ENCODE data around the gene ZMIZ2. TPM values are rescaled to one million over a fixed set of nuclear protein-coding genes. Genes with fewer than 3 reads are reported as not detected.
"Not testable (repeated sequence)": the region's sequence is repeated elsewhere in the genome, so short reads cannot be mapped to it uniquely, and the experiment has no call there.

Gene ZMIZ2
- total RNA-seq, 1 donor from 2014 or later, result 76.8 TPM

- FAIRE-seq (peak; percentile 65), DNase-seq (ENCODE audit: low read depth) (peak; percentile 83)
- Mint-ChIP-seq H3K27me3 (ENCODE audit: low read depth, unreplicated experiment) (no peaks in the 10 kb centered on the region), H3K27ac (ENCODE audit: unreplicated experiment) (peak overlapping the region; percentile 96), H3K9me3 (ENCODE audit: unreplicated experiment) (peaks cover 4% of the 10 kb centered on the region), H3K4me1 (ENCODE audit: low read depth, unreplicated experiment) (peaks cover 14% of the 10 kb centered on the region), H3K36me3 (ENCODE audit: low read depth, unreplicated experiment) (no peaks in the 10 kb centered on the region), H3K4me3 (ENCODE audit: unreplicated experiment) (peak overlapping the region; percentile 65)
- Histone ChIP-seq H2AFZ (ENCODE audit: low read depth, low read length) (peak overlapping the region; percentile 54), H3K9me3 (ENCODE audit: insufficient read depth, low read depth, low read length) (no peaks in the 10 kb centered on the region), H3K4me2 (ENCODE audit: low read length) (peak overlapping the region; percentile 56), H3K27ac (ENCODE audit: low read depth, low read length) (peak overlapping the region; percentile 81), H3K4me3 (ENCODE audit: insufficient read depth, low read depth, low read length) (no peak overlapping the region), H3K4me1 (ENCODE audit: insufficient read depth, low read length) (peaks cover 15% of the 10 kb centered on the region), H3K79me2 (ENCODE audit: insufficient read depth, low read length) (no peaks in the 10 kb centered on the region), H3K36me3 (ENCODE audit: insufficient read depth, low read length) (no peaks in the 10 kb centered on the region), H3K27me3 (ENCODE audit: insufficient read depth, low read length) (no peaks in the 10 kb centered on the region), H3K9ac (ENCODE audit: low read length) (peak overlapping the region; percentile 43), H4K20me1 (ENCODE audit: insufficient read depth, low read length) (no peaks in the 10 kb centered on the region)
- no peak for TF ChIP-seq EZH2 (IDR thresholded peaks at IDR 0.05; ENCODE audit: insufficient read depth, low read length)
- no peak for TF ChIP-seq CTCF (IDR thresholded peaks at IDR 0.05; ENCODE audit: insufficient read depth, low read depth, low read length)
Observed at GRCh38 chr7:44727158-44727936, 21.3 kb upstream of the ZMIZ2 start.

GRCh38 chr7:44727937-44728262 lies 20.7 kb upstream of the ZMIZ2 start:
- Mint-ChIP-seq H3K36me3 (ENCODE audit: low read depth, unreplicated experiment) (no peaks in the 10 kb centered on the region), H3K9me3 (ENCODE audit: unreplicated experiment) (peaks cover 4% of the 10 kb centered on the region), H3K4me1 (ENCODE audit: low read depth, unreplicated experiment) (peaks cover 14% of the 10 kb centered on the region), H3K4me3 (ENCODE audit: unreplicated experiment) (no peak overlapping the region), H3K27me3 (ENCODE audit: low read depth, unreplicated experiment) (no peaks in the 10 kb centered on the region), H3K27ac (ENCODE audit: unreplicated experiment) (peak overlapping the region; percentile 96)
- Histone ChIP-seq H3K9me3 (ENCODE audit: insufficient read depth, low read depth, low read length) (no peaks in the 10 kb centered on the region), H3K9ac (ENCODE audit: low read length) (no peak overlapping the region), H3K36me3 (ENCODE audit: insufficient read depth, low read length) (no peaks in the 10 kb centered on the region), H3K27me3 (ENCODE audit: insufficient read depth, low read length) (no peaks in the 10 kb centered on the region), H2AFZ (ENCODE audit: low read depth, low read length) (peak overlapping the region; percentile 54), H3K4me1 (ENCODE audit: insufficient read depth, low read length) (peaks cover 15% of the 10 kb centered on the region), H3K79me2 (ENCODE audit: insufficient read depth, low read length) (no peaks in the 10 kb centered on the region), H3K27ac (ENCODE audit: low read depth, low read length) (peak overlapping the region; percentile 81), H4K20me1 (ENCODE audit: insufficient read depth, low read length) (no peaks in the 10 kb centered on the region), H3K4me2 (ENCODE audit: low read length) (peak overlapping the region; percentile 56), H3K4me3 (ENCODE audit: insufficient read depth, low read depth, low read length) (no peak overlapping the region)
- no peak for FAIRE-seq
- no peak for DNase-seq (ENCODE audit: low read depth)
- TF ChIP-seq CTCF (IDR thresholded peaks at IDR 0.05; ENCODE audit: insufficient read depth, low read depth, low read length) (no peak), EZH2 (IDR thresholded peaks at IDR 0.05; ENCODE audit: insufficient read depth, low read length) (no peak)

GRCh38 chr7:44729949-44730590 lies 18.6 kb upstream of the ZMIZ2 start:
- Mint-ChIP-seq H3K4me3 (ENCODE audit: unreplicated experiment) (no peak overlapping the region), H3K27me3 (ENCODE audit: low read depth, unreplicated experiment) (no peaks in the 10 kb centered on the region), H3K27ac (ENCODE audit: unreplicated experiment) (peak overlapping the region; percentile 79), H3K4me1 (ENCODE audit: low read depth, unreplicated experiment) (peaks cover 9% of the 10 kb centered on the region), H3K36me3 (ENCODE audit: low read depth, unreplicated experiment) (no peaks in the 10 kb centered on the region), H3K9me3 (ENCODE audit: unreplicated experiment) (no peaks in the 10 kb centered on the region)
- Histone ChIP-seq H3K9ac (ENCODE audit: low read length) (no peak overlapping the region), H3K36me3 (ENCODE audit: insufficient read depth, low read length) (no peaks in the 10 kb centered on the region), H3K9me3 (ENCODE audit: insufficient read depth, low read depth, low read length) (no peaks in the 10 kb centered on the region), H3K4me1 (ENCODE audit: insufficient read depth, low read length) (peaks cover 17% of the 10 kb centered on the region), H3K79me2 (ENCODE audit: insufficient read depth, low read length) (no peaks in the 10 kb centered on the region), H3K27me3 (ENCODE audit: insufficient read depth, low read length) (no peaks in the 10 kb centered on the region), H3K4me3 (ENCODE audit: insufficient read depth, low read depth, low read length) (no peak overlapping the region), H4K20me1 (ENCODE audit: insufficient read depth, low read length) (no peaks in the 10 kb centered on the region), H3K4me2 (ENCODE audit: low read length) (no peak overlapping the region), H2AFZ (ENCODE audit: low read depth, low read length) (no peak overlapping the region), H3K27ac (ENCODE audit: low read depth, low read length) (no peak overlapping the region)
- TF ChIP-seq EZH2 (IDR thresholded peaks at IDR 0.05; ENCODE audit: insufficient read depth, low read length) (no peak), CTCF (IDR thresholded peaks at IDR 0.05; ENCODE audit: insufficient read depth, low read depth, low read length) (no peak)
- FAIRE-seq (no peak), DNase-seq (ENCODE audit: low read depth) (no peak)

GRCh38 chr7:44732971-44733370 lies 15.7 kb upstream of the ZMIZ2 start:
- H3K36me3 Mint-ChIP-seq (ENCODE audit: low read depth, unreplicated experiment); H3K27ac Mint-ChIP-seq (ENCODE audit: unreplicated experiment); H3K9me3 ChIP-seq (ENCODE audit: insufficient read depth, low read depth, low read length); H3K4me3 ChIP-seq (ENCODE audit: insufficient read depth, low read depth, low read length); H3K27me3 ChIP-seq (ENCODE audit: insufficient read depth, low read length); DNase-seq (ENCODE audit: low read depth); H3K36me3 ChIP-seq (ENCODE audit: insufficient read depth, low read length); FAIRE-seq; H3K27me3 Mint-ChIP-seq (ENCODE audit: low read depth, unreplicated experiment); H2AFZ ChIP-seq (ENCODE audit: low read depth, low read length); H3K27ac ChIP-seq (ENCODE audit: low read depth, low read length); H3K4me1 Mint-ChIP-seq (ENCODE audit: low read depth, unreplicated experiment); H3K9me3 Mint-ChIP-seq (ENCODE audit: unreplicated experiment); H3K79me2 ChIP-seq (ENCODE audit: insufficient read depth, low read length); H4K20me1 ChIP-seq (ENCODE audit: insufficient read depth, low read length); H3K4me3 Mint-ChIP-seq (ENCODE audit: unreplicated experiment); H3K4me1 ChIP-seq (ENCODE audit: insufficient read depth, low read length); H3K9ac ChIP-seq (ENCODE audit: low read length); H3K4me2 ChIP-seq (ENCODE audit: low read length): not testable (repeated sequence)
